GM18499 (cell line): ENCODE data around the gene TPSG1.
"Not testable (repeated sequence)": the region's sequence is repeated elsewhere in the genome, so short reads cannot be mapped to it uniquely, and the experiment has no call there.

Experiments
- ATAC-seq: cut with Tn5 transposase; IDR thresholded peaks from one replicate; pipeline ENCODE4 v1.9.1; 2021; ENCODE audit warnings: moderate number of reproducible peaks; ENCODE audit not compliant: insufficient read depth, unreplicated experiment

The TPSG1 gene

GRCh38 chr16:1232049-1232748, 7.1 kb upstream of the TPSG1 start:
- not testable (repeated sequence) for ATAC-seq

- ATAC-seq: not testable (repeated sequence)
Measured at GRCh38 chr16:1231301-1231700, 6.2 kb upstream of the TPSG1 start.

GRCh38 chr16:1230471-1231212, 5.6 kb upstream of the TPSG1 start:
- ATAC-seq: not testable (repeated sequence)

GRCh38 chr16:1230084-1230470, 5.0 kb upstream of the TPSG1 start, which contains the start of gene TPSB2:
TSS of gene TPSB2 (minus strand) at chr16:1230184. CDS start at chr16:1229951, 233 bp downstream.
- not testable (repeated sequence) for ATAC-seq

GRCh38 chr16:1229476-1229875, 4.4 kb upstream of the TPSG1 start:
- ATAC-seq: not testable (repeated sequence)

- not testable (repeated sequence) for ATAC-seq
Measured at GRCh38 chr16:1228227-1228626, 3.2 kb upstream of the TPSG1 start.

GRCh38 chr16:1226692-1227091, 1.6 kb upstream of the TPSG1 start:
- ATAC-seq: not testable (repeated sequence)

GRCh38 chr16:1225728-1226311, 752 bp upstream of the TPSG1 start:
- ATAC-seq: not testable (repeated sequence)

GRCh38 chr16:1224558-1224957, 510 bp downstream of the TPSG1 start:
- ATAC-seq: no peak

GRCh38 chr16:1223355-1224214, 1.5 kb downstream of the TPSG1 start:
- ATAC-seq: no peak

- ATAC-seq: no peak
Measured at GRCh38 chr16:1222553-1223354, 2.3 kb downstream of the TPSG1 start.

GRCh38 chr16:1221628-1222552, 3.2 kb downstream of the TPSG1 start:
- no peak for ATAC-seq

GRCh38 chr16:1220841-1221627, 4.0 kb downstream of the TPSG1 start:
- ATAC-seq: no peak

- no peak for ATAC-seq
Measured at GRCh38 chr16:1220098-1220728, 4.9 kb downstream of the TPSG1 start.

GRCh38 chr16:1218930-1219611, 6.0 kb downstream of the TPSG1 start:
- ATAC-seq: no peak

GRCh38 chr16:1218061-1218929, 6.8 kb downstream of the TPSG1 start:
- ATAC-seq: no peak
